Measurements from ENCODE around the gene TTYH3.

GRCh38 chr7:2606539-2606936 is 25.2 kb upstream of the TTYH3 start:
- TF ChIP-seq CTCF (IDR thresholded peaks at IDR 0.05) (no peak), ZFX (IDR thresholded peaks at IDR 0.05; ENCODE audit: borderline replicate concordance) (no peak)

Measured in 22Rv1 (cell line).